COR-L47 (cell line): Measurements from ENCODE around the gene MCUB.
A peak's percentile ranks its signal among the peaks of the same experiment; 100 is the strongest.
"Not testable (repeated sequence)": the region's sequence is repeated elsewhere in the genome, so short reads cannot be mapped to it uniquely, and the experiment has no call there.

Experiments used
- DNase-seq: peaks from one replicate; lab custom pipeline; 2025; lab: John Stamatoyannopoulos, UW

Gene MCUB

GRCh38 chr4:109631532-109632108, 71.6 kb downstream of the MCUB start:
- DNase-seq, result peak; percentile 48

- DNase-seq, result no peak
Measured at GRCh38 chr4:109640644-109641043, 80.6 kb downstream of the MCUB start.

DNA sequence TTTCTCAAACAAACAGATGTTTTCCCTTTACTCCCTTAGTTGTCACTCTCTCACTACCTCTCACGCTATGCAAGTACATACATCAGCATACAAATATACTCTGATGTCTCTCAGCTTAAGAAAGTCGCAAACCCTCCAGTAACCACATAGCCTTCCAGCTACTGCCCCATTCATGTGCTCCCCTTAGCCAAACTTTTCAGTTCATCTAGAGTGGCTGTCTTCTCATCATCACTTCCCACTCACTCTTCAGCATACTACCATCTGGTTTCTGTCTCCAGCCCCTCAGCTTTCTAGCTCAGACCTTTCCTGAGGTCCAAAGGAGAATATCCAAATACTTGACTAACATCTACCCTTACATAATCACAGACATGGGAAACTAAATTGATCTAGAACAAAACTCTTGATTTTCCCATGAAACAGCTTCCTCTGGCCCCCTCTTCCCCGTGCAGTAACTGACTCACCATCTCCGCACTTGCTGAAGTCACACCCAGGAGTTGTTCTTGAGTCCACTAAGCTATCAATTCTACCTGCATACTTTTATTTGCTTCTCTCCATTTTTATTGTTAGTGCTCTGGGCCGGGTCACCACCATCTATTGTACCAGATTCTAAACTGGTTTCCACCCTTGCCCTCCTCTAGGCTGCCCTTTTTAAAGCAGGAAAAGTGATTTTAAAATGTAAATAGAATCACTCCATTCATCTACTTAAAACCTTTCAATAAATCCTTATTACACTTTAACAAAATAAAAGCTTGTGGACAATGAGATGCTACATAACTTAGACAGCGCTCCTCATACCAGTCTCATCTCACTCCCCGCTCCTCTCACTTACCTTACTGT, 86.0 kb downstream of the MCUB start:
- DNase-seq, result no peak

- no peak for DNase-seq
Measured at GRCh38 chr4:109648266-109648996, 88.4 kb downstream of the MCUB start.

GRCh38 chr4:109648997-109649575, 89.0 kb downstream of the MCUB start:
- DNase-seq, result no peak

DNA sequence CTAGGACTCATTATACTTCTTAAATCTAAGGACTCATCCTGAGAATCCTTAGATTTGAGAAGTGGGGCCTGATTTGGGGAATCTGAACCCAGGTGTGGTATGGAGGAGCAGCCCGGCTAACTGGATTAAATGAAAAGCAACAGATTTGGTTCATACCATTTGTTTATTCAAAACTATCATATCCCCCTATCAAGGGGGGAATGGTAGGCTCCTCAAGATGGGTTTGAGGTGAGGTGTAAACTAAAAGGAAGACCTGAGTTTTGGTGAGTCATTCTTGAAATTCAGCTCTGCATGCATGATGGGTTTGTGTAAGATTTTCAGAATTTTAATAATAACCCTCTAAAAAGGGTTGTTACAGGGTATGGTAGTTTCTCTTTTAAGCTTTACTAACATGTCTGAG, 89.8 kb downstream of the MCUB start:
- DNase-seq, result no peak

GRCh38 chr4:109655396-109655795, 95.3 kb downstream of the MCUB start:
- no peak for DNase-seq

- DNase-seq, result no peak
Measured at GRCh38 chr4:109657854-109658418, 97.9 kb downstream of the MCUB start.

- DNase-seq, result no peak
Measured at GRCh38 chr4:109658871-109659410, 98.9 kb downstream of the MCUB start.

GRCh38 chr4:109662116-109662515, 102.1 kb downstream of the MCUB start:
- DNase-seq, result no peak

DNA sequence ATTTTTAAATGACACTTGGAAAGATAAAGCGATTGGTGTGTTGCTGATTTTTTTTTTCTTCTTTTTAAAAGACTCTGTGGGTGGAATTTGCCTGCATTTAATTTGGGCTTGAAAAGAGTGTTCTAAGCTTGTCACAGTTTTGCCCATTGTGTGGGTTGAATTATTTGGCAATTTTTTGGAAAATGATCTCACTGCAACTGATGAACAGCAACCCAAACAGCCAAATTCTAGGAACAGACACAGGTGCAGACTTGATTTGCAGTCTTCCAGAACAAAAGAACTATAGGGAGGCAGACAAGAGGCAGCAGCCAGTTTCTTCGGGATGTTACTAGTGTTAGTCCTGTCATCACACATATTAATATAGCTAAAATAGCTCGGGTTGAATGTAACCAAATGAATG, 102.7 kb downstream of the MCUB start:
- no peak for DNase-seq

DNA sequence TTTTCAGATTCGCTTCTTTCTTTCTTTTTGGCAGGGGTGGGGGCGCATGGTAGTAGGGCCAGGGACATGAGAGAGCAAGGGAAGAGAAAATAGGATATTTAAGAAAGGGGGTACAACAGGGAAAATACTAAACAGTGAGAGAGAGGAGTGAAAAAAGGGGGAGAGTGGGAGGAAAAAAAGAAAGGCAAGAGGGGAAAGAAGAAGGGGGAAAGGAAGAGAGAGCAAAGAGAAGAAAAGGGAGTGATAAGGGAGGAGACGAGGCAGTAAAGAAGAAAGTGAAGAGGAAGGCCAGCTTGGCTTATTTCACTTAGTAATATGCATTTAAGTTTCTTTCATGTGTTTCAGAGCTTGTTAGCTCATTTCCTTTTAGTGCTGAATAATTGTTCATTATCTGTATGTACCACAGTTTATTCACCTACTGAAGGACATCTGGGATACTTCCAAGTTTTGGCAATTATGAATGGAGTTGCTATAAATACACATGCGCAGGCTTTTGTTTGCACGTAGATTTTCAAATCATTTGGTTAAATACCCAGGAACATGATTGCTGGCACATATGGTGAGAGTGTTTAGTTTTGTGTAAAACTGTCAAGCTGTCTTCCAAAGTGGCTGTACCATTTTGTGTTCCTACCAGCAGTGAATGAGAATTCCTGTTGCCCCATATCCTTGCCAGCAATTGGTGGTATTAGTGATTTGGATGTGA, 105.9 kb downstream of the MCUB start:
- peak; percentile 66 for DNase-seq

DNA sequence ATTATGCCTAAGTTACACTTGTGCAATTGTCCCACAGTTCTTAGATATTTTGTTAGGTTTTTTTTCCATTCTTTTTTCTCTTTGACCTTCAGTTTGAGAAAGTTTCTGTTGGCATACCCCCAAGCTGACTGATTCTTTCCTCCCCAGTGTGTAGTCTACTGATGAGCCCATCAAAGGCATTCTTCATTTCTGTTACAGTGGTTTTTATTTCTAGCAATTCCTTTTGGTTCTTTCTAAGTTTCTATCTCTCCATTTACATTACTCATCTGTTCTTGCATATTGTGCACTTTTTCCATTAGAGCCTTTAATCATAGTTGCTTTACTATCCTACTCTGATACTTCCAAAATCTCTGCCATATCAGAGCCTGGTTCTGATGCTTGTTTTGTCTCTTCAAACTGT, 111.3 kb downstream of the MCUB start:
- DNase-seq, result no peak

DNA sequence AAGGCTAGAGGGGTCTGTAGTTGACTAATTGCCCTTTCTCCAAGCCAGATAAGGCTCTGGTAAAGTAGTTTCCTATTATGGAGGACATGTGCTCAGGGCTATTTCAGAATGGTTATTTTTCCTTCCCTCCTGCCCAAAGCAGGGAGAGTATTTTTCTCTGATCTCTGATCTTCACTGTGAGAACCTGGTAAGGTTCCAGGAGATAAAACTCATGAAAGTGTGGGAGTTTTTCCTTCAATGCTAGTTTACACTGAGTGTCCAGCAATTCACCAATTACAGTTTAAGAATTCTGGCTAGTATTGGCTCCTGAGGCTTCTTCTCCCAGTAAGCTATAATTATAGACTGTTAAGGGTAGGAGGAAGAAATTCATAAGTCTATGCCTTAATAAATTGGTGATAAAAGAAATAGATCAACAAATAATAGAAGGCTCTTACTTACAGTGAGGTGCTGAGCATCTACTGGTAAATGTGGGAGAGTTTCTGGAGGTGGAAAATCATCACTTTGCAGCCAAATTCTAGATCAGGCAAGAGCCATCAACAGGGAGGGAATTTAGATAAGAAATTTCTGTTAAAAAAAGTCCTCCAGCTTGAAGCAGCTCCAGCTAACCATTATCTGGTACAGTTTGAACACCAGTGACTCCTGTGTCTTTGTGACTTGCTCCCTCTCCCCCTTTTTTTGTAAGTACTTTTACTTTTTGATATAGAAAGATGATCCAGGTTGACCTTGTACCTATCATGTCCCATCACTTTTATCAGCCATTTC, 112.3 kb downstream of the MCUB start:
- no peak for DNase-seq

- no peak for DNase-seq
Measured at GRCh38 chr4:109673303-109673702, 113.3 kb downstream of the MCUB start.

DNA sequence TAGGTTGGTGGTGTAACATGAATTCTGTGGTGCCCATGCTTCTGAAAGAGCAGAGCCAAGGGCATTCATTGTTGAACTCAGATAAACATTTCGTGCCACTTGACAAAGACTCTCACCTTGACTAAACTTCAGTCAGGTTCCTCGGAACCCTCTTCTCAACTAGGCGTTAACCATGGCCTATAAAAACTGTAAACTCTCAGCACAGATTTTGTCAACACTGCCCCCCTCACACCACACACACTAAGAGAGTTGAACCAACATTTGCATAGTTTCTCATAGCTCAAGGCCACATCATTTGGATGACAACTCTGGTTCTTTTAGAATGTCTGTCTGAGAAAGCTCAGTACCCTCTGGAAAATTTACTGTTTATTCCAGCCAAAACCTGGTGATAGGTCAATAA, 115.1 kb downstream of the MCUB start:
- DNase-seq, result no peak

DNA sequence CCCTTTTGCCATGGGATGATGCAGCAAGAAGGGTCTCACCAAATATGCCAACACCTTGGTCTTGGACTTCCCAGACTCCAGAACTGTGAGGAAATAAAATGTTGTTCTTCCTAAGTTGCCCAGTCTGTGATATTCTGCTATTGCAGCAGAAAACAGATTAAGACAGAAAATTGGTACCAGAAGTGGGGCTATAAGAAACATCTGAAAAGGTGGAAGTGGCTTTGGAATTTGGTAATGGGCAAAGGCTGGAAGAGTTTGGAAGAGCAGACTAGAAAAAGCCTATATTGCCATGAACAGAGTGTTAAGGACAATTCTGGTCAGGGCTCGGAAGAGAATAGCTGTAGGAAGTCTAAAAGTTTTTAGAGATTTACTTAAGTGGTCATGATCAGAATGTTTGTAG, 115.8 kb downstream of the MCUB start:
- DNase-seq, result no peak

DNA sequence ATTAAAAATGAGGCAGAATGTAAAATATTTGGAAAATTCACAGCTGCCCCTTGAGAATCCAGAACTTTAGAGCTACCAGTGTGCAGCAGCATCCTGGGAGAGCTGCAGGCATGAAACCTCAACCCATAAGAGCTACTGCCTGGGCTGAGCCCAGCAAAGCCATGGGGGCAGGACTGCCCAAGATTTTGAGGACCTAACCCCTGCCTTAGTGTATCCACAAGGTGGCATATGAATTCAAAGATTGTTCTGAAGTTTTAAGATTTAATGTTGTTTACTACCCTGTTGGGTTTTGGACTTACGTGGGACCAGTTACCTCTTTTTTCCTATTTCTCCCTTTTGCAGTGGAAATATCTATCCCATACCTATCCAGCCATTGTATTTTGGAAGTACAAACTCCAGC, 116.8 kb downstream of the MCUB start:
- DNase-seq, result no peak

GRCh38 chr4:109678472-109678871, 118.4 kb downstream of the MCUB start:
- DNase-seq, result not testable (repeated sequence)

- not testable (repeated sequence) for DNase-seq
Measured at GRCh38 chr4:109678925-109679324, 118.9 kb downstream of the MCUB start.

DNA sequence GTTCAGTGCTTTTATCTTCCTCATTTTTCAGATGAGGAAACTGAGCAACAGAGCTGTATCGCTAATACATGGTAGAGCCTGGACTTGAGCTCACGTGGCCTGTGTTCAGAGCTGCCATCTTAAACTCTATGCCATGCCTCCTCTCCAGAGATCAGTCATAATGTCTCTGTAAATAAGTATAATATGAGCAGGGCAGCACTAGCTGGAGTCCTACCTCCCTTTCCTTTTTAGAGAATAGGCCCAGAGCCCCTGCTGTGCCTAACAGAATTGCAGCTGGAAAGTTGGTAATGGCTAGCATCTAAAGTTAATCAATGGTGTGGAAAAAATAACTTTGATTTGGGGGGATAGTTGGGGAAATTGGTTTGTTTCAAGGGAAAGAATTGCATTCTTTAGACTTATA, 122.8 kb downstream of the MCUB start:
- DNase-seq, result no peak
